DLD1 (cell line): ENCODE results near the gene CCDC116.

Experiments
- in situ Hi-C: cut with HindIII; loops from 2 replicates; pipeline ENCODE4 v1.10.0; 2017; ENCODE audit warnings: low sequenced_read_pairs

Gene CCDC116

DNA sequence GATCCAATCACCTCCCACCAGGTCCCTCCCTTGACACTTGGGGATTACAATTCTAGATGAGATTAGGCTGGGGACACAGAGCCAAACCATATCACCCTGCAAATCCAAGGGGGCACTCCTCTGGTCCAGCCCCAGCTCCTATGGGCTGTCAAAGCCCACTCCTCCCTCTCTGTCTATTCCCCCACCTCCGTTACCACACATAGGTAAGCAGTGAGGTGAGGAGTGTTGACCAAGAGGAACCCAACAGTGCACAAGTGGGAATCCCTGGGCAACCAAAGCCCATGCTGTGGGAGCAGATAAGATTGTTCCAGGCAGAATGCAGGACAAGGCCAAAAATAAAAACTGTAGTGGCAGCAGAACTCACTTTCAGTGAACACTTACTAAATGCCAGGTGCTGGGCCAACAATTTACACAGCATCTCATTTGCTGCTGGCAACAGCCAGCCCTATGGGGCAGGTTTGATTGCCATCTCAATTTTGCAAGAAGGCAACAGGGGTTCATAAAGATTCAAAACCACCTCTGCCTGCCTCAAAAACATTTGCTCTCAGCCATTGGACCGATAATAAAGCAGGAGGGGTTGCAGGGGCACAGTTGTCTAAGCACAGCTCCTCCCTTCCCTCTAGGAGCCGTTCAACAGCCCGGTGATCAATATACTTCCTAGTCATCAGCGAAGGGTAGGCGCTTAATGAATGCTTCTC lies 18.4 kb downstream of the CCDC116 start:
- in situ Hi-C loops: no loop called here

- in situ Hi-C loops: no loop called here
Observed at GRCh38 chr22:21651521-21652009, 19.0 kb downstream of the CCDC116 start.

DNA sequence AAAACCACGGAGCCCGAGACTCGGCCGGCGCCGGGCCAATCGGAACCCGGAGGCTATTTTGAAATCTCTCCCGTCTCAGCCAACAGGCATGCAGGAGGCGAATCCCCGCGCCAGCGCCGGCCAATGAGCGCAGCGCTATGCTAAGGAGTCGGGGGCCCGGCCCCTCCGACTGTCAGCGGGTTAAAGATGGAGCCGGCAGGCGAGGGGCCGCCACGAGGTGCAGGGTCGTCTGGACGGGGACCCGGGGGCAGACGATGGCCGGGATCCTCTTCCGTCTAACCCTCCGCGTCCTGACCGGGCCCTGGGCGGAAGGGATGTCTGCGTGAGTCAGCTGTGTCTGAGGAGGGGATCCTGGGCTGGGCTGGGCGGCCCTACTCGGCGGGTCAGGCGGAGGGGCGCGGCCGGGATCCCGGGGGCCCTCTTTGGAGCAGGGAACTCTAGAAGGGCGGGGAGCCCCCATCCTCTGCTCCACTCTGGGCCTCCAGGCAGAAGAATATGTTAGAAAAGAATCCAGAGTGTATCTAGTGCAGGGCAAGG lies 19.5 kb downstream of the CCDC116 start:
- in situ Hi-C loops: no loop called here

GRCh38 chr22:21652547-21653545 lies 20.3 kb downstream of the CCDC116 start:
- in situ Hi-C loops: no loop called here

- in situ Hi-C loops: no loop called here
Observed at GRCh38 chr22:21657020-21657359, 24.4 kb downstream of the CCDC116 start.

- in situ Hi-C loops: no loop called here
Observed at GRCh38 chr22:21657360-21658032, 24.9 kb downstream of the CCDC116 start.

DNA sequence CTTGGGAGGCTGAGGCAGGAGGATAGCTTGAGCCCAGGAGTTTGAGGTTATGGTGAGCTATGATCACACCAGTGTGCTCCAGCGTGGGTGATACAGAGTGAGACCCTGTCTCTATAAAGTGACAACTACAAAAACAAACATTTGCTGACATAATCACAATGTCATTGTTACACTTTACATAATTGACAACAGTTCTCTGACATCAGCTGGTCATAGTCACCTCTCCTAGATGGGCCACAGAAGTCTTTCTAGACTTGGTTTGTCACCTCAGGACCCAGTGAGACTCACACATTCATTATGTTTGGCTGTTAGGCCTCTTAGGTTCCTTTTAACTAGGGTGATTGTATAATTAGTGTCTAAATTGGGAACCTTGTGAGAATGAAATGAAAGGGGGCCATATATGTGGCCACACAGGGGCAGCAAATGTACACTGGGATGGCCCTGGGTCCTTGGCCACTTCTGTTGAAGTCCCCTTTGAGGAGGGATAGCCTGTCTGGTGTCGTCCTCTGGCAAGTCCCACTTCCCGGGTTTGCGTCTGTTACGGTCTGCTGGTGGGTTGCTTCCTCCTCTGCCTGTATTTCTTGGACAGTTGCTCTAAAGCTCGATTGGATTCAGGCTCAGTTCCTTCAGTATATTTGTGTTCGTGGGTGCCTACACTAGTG lies 27.4 kb downstream of the CCDC116 start:
- in situ Hi-C loops: no loop called here

DNA sequence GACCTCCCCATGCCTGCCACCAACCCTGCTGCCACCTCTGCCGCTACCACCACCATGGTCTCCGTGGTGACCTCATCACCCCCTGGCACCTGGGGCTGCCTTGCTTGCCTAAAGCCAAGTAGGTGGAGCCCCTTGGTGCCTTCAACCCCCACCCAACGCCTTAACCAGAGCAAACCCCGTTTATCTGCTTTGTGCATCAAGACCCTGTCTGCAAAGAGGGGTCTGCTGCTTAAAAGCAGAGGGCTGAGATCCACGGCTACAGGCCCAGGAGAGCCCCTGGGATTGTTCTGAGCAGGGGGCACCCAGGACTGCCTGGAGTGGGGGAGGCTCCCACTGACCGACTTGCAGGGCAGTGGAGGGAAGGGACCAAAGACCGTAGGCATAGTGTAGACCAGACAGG lies 28.3 kb downstream of the CCDC116 start:
- in situ Hi-C loops: no loop called here

DNA sequence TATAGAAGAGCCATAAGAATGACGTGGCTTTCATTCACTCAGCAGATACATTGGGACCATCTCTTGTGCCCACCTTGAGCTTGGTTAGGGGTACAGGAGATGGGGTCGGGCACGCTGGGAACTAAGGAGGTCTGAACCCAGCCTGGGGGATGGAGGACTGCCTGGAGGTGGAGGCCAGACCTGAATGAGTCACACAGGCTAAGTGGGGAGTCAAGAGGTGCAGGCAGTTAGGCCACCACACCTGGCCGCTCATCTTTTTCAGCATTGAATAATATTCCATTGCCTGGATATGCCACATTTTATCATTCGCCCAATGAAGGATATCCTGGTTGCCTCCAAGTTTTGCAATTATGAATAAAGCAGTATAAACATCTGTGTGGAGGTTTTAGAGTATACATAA lies 29.4 kb downstream of the CCDC116 start:
- in situ Hi-C loops: no loop called here

DNA sequence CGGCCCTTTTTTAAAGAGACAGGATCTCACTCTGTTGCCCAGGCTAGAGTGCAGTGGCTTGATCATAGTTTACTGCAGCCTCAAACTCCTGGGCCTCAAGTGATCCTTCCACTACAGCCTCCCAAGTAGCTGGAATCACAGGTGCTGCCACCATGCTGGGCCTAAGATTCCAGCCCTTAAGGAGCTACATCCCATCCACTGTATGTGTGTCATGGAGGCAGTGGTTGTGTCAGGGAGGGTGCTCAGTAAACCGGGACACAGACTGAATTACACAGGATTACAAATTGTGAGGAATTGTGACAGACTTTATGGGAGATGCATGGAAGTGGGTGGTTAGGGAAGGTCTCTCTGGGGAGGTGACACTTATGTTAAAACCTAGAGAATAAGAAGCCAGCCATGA lies 31.2 kb downstream of the CCDC116 start:
- in situ Hi-C loops: no loop called here

DNA sequence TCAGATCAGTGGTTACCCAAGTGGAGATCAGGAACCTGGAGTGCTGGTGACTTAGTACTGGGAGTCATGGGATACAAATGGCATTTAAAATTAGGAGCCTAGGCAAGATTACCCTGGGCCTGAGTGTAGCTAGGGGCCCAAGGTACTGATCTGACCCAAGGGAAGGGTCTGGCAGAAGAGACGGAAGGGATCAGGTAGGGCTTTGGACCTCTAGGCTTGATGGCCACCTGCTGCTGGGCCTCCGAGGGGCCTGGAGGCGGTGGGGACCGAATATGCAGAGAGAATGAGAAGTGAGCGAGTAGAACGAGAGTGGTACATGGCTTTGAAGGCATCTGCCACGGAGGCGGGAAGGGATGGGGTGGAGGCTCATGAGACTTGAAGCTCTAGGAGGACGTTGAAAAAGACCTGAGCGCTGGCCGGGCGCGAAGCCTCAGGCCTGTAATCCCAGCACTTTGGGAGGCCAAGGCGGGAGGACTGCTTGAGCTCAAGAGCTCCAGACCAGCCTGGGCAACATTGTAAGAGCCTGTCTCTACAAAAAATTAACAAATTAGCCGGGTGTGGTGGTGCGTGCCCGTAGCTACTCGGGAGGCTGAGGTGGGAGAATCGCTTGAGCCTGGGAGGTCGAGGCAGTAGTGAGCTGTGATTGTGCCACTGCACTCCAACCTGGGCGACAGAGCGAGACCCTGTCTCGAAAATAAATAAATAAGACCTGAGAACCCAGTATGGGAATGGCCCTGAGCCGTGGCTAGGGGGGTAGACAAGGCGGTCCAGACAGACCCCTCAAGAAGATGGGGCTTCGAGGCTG lies 32.7 kb downstream of the CCDC116 start:
- in situ Hi-C loops: no loop called here

DNA sequence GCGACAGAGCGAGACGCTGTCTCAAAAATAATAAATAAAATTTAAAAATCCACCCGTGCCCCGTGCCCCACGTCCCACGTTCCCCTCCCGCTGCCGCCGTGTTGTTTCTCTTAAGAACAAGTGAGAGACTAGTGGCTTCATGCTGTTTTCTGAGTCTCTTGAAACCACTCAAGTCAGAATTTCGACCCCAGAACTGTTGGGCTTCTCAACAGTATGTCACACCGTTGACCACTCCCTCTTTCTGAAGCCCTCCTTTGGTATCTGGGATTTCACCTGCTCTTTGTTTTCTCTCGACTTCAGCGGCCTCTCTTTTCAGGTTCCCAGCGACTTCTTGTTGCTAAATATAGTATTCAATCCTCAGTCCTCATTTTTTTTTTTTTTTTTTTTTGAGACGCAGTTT lies 34.2 kb downstream of the CCDC116 start:
- in situ Hi-C loops: no loop called here

GRCh38 chr22:21669026-21669425 lies 36.5 kb downstream of the CCDC116 start:
- in situ Hi-C loops: no loop called here

- in situ Hi-C loops: no loop called here
Observed at GRCh38 chr22:21672107-21672629, 39.6 kb downstream of the CCDC116 start.

GRCh38 chr22:21673534-21674321 lies 41.2 kb downstream of the CCDC116 start:
- in situ Hi-C loops: no loop called here

GRCh38 chr22:21674638-21675245 lies 42.2 kb downstream of the CCDC116 start:
- in situ Hi-C loops: no loop called here

DNA sequence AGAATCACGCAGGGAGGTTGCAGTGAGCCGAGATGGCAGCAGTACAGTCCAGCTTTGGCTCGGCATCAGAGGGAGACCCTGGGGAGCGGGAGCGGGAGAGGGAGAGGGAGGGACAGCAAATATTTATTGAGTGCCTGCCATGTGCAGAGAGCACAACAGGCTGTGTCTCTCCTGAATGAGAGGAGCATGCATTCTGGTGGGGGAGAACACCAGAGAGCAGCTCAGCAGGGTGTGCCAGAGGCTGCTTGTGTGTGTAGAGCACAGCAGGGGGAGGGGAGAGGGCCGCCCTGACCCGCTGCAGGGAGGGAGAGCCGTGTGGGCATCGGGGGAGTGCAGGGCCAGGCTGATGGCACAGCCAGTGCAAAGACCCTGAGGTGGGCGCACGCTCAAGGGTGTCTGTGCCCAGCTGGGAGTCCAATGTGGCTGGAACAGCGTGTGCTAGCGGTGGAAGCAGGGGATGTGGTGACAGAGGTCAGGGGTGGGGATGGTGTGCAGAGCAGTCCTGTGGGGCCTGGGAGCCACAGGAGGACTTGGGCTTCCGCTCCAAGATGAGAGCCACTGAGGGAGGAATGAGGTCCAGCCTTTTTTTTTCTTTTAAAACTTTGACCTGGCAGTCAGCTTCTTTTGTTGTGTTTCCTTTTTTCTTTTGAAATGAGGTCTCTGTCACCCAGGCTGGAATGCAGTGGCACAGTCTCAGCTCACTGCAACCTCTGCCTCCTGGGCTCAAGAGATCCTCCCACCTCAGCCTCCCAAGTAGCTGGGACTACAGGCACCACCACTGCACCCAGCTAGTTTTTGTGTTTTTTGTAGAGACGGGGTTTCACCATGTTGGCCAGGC lies 45.3 kb downstream of the CCDC116 start:
- in situ Hi-C loops: no loop called here
